Colonic mucosa (tissue), 4 donors: Measurements from ENCODE around the gene SMURF2. TPM values are rescaled to one million over a fixed set of nuclear protein-coding genes. Genes with fewer than 3 reads are reported as not detected.
"Not testable (repeated sequence)": the region's sequence is repeated elsewhere in the genome, so short reads cannot be mapped to it uniquely, and the experiment has no call there.

Experiments used
- DNase-seq: peaks from one replicate; pipeline ENCODE4 v3.0.0-alpha.2; 2020
- H3K27ac ChIP-seq: fragments of 200-600 bp; one replicate; pipeline ENCODE4 v1.8.0; 2021
- H3K27me3 ChIP-seq: fragments of 200-600 bp; one replicate; pipeline ENCODE4 v1.8.0; 2021
- H3K36me3 ChIP-seq: fragments of 200-600 bp; one replicate; pipeline ENCODE4 v1.8.0; 2021
- H3K4me1 ChIP-seq: fragments of 200-600 bp; one replicate; pipeline ENCODE4 v1.8.0; 2021; ENCODE audit warnings: mild to moderate bottlenecking
- H3K4me3 ChIP-seq: fragments of 200-600 bp; one replicate; pipeline ENCODE4 v1.8.0; 2021
- H3K9ac ChIP-seq, 2 donors: one replicate each; pipeline ENCODE4 v1.7.0; 2013; ENCODE audit warnings: control low read depth in 2 of 2, low read depth in 2 of 2, low read length in 2 of 2
- H3K9me3 ChIP-seq: fragments of 200-600 bp; one replicate; pipeline ENCODE4 v1.8.0; 2021
- intact Hi-C: fragments of 100-400 bp; cut with DNase I; formaldehyde crosslinking; loops from one replicate; pipeline ENCODE4 v1.14.1; 2022
- total RNA-seq, 2 donors: library from RNA; stranded (reverse); fragmentation: NEBNext Ultra II Directional in 1 of 2; extraction: Animal tissue kit (Norgen Biotek cat#: 25700) in 1 of 2; gene quantifications; one replicate each; pipeline ENCODE4 v1.2.1, GENCODE V29; 2021
- TF ChIP-seq, protein P1 (sequence below): fragments of 200-600 bp; IDR thresholded peaks from one replicate; pipeline ENCODE4 v1.8.0; 2022; ENCODE audit warnings: antibody characterized with exemption, mild to moderate bottlenecking
- donor health status: healthy.
- donor health status: DM: no; HTN: no; CAD: no.
- donor health status: DM: no; HTN: no; CAD: no.

The SMURF2 gene
- total RNA-seq, 2 donors from 2014 or later = 10.6 to 18.6 TPM

DNA sequence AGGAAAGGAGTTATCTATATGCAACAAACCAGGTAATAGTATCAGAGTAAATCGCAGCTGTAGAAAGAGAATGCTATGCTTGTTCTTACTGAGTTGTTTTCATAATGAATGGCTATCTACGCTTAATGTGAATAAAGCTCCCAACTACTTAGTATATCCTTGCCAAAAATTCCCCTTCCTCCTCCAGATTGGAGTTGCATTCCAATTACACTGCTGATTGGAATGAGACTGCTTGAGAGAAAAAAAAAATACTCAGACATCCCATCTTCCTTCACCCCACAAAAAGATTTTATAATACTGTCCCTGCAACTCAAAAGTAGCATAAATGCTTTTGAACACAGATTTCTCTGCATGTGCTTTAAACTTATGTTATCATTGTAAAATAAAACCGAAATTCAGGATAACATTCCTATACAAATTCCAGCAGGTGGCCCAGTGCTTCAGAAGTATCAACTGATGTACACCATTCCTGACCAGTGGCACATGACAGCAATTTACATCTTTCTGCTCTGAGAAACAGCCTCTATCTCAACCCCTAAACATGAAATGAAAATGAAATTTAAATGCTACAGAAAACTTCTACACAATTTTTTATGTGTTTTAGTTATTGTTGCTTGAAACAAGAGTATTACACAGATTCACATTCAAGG is 47.0 kb downstream of the SMURF2 start:
- DNase-seq = no peak
- H3K27ac ChIP-seq = no peak overlapping the region
- no peak overlapping the region for H3K9ac ChIP-seq
- H3K9me3 ChIP-seq = no peaks in the 10 kb centered on the region
- peaks cover 3% of the 10 kb centered on the region for H3K4me1 ChIP-seq
- intact Hi-C loops = no loop called here
- no peak overlapping the region for H3K4me3 ChIP-seq
- no peaks in the 10 kb centered on the region for H3K36me3 ChIP-seq
- H3K27me3 ChIP-seq = no peaks in the 10 kb centered on the region
- TF ChIP-seq, protein P1, sequence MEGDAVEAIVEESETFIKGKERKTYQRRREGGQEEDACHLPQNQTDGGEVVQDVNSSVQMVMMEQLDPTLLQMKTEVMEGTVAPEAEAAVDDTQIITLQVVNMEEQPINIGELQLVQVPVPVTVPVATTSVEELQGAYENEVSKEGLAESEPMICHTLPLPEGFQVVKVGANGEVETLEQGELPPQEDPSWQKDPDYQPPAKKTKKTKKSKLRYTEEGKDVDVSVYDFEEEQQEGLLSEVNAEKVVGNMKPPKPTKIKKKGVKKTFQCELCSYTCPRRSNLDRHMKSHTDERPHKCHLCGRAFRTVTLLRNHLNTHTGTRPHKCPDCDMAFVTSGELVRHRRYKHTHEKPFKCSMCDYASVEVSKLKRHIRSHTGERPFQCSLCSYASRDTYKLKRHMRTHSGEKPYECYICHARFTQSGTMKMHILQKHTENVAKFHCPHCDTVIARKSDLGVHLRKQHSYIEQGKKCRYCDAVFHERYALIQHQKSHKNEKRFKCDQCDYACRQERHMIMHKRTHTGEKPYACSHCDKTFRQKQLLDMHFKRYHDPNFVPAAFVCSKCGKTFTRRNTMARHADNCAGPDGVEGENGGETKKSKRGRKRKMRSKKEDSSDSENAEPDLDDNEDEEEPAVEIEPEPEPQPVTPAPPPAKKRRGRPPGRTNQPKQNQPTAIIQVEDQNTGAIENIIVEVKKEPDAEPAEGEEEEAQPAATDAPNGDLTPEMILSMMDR = no peak

DNA sequence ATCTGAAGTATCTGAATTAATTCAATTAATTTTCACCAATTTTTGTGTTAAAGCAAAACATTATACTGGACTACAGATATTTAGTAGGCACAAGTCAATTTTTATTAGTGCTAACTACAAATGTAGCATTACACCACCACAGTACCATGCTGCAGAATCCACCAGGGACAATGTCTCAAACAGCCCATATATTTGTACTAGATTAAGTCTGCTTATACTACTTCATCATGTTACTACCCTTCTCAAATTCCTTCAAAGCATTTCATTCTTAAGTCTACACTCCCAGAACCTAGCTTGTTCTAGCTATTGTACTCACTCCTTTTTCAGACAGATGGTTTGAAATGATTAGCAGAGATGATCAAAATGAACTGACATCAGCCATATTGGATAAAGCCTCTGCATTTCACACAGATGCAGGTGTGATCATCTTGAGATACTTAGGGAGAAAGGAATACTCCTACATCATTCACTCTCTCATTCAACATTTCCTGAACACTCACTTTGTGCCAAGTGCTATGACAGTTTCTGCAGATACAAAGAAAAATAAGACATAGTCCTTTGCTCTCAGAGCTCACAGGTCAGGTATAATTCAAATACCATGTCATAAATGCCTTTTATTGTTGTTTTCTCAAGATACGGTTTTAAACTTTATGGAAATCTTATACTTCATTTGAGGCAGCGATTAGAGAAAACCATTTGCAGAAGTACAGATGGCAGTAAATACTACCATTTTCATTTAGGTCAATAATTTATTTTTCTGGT is 47.7 kb downstream of the SMURF2 start:
- Histone ChIP-seq H3K9ac (no peak overlapping the region), H3K36me3 (no peaks in the 10 kb centered on the region), H3K27ac (no peak overlapping the region), H3K4me1 (no peaks in the 10 kb centered on the region), H3K4me3 (no peak overlapping the region), H3K9me3 (no peaks in the 10 kb centered on the region), H3K27me3 (no peaks in the 10 kb centered on the region)
- intact Hi-C loops = no loop called here
- DNase-seq = no peak
- TF ChIP-seq, protein P1 = no peak

DNA sequence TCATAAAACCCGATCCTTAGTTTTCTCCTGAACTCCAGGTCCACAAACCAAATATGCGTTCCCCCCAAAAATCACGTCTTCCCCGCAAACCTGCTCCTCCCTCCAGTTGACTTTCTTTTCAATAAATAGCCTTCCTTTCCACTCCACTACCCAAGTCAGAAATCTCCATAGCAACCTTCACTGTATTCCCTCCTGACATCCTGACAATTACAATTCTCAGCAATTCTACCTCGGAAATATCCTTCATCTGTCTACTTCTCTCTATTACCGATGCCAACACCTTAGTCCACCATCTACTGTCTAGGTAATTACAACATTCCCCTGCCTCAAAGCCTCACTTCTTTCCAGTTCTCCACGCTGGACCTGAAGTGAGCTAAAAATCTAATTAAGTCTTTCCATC is 50.7 kb downstream of the SMURF2 start:
- intact Hi-C loops = no loop called here
- no peak overlapping the region for H3K9ac ChIP-seq
- H3K27me3 ChIP-seq = no peaks in the 10 kb centered on the region
- no peaks in the 10 kb centered on the region for H3K4me1 ChIP-seq
- no peak overlapping the region for H3K4me3 ChIP-seq
- H3K9me3 ChIP-seq = no peaks in the 10 kb centered on the region
- no peak overlapping the region for H3K27ac ChIP-seq
- TF ChIP-seq, protein P1 = no peak
- no peaks in the 10 kb centered on the region for H3K36me3 ChIP-seq
- no peak for DNase-seq

DNA sequence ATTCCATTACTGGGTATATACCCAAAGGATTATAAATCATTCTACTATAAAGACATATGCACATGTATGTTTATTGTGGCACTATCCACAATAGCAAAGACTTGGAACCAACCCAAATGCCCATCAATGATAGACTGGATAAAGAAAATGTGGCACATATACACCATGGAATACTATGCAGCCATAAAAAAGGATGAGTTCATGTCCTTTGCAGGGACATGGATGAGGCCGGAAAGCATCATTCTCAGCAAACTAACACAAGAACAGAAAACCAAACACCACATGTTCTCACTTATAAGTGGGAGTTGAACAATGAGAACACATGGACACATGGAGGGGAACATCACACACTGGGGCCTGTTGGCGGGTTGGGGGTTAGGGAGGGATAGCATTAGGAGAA is 51.9 kb downstream of the SMURF2 start:
- H3K36me3 ChIP-seq, H3K27ac ChIP-seq, DNase-seq, H3K9me3 ChIP-seq, H3K4me3 ChIP-seq, H3K9ac ChIP-seq, H3K4me1 ChIP-seq, intact Hi-C loops, H3K27me3 ChIP-seq: not testable (repeated sequence)

DNA sequence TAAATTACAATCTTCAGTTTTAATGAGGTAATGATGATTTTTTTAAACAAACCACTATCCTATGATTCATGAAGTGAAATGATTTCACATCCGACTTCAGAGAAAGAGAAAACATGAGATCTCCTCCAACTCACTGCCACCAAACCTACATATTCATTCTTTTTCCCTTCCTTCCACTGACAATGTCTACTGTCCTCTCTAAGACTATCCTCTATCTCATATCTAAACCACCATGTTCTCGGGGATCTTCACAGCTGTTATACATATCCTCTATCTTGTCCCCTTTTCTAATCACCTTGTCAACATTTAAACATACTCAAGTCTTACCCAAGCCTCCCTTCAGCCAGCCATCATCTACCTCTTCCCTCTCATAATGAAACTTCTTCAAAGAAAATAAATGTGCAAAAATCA is 53.5 kb downstream of the SMURF2 start:
- H3K9me3 ChIP-seq = no peaks in the 10 kb centered on the region
- TF ChIP-seq, protein P1 = no peak
- H3K27me3 ChIP-seq = no peaks in the 10 kb centered on the region
- no peak overlapping the region for H3K9ac ChIP-seq
- no peaks in the 10 kb centered on the region for H3K4me1 ChIP-seq
- H3K4me3 ChIP-seq = no peak overlapping the region
- H3K36me3 ChIP-seq = no peaks in the 10 kb centered on the region
- intact Hi-C loops = no loop called here
- H3K27ac ChIP-seq = no peak overlapping the region
- no peak for DNase-seq
